ENCODE data around the gene ITGB7.

DNA sequence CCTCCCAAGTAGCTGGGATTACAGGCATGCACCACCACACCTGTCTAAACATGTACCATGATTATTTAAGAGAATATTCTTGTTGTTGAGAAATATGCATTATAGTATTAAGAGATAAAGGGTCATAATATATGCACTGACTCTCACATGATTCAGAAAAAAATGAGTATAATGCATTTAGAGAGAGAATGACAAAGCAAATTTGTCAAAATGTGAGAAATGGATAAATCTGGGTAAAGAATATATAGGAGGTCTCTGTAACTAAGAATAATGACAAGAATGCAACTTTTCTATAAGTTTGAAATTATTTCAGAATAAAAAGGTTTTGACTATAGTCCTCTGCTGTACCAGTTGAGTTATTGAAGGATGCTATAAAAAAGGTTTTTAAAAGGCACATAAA is 54.7 kb downstream of the ITGB7 start:
- TF ChIP-seq, protein P1, sequence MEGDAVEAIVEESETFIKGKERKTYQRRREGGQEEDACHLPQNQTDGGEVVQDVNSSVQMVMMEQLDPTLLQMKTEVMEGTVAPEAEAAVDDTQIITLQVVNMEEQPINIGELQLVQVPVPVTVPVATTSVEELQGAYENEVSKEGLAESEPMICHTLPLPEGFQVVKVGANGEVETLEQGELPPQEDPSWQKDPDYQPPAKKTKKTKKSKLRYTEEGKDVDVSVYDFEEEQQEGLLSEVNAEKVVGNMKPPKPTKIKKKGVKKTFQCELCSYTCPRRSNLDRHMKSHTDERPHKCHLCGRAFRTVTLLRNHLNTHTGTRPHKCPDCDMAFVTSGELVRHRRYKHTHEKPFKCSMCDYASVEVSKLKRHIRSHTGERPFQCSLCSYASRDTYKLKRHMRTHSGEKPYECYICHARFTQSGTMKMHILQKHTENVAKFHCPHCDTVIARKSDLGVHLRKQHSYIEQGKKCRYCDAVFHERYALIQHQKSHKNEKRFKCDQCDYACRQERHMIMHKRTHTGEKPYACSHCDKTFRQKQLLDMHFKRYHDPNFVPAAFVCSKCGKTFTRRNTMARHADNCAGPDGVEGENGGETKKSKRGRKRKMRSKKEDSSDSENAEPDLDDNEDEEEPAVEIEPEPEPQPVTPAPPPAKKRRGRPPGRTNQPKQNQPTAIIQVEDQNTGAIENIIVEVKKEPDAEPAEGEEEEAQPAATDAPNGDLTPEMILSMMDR (IDR thresholded peaks at IDR 0.05 in 8 of 11, conservative IDR thresholded peaks at IDR 0.05 in 3 of 11): no peak
- TF ChIP-seq POLR2A (IDR thresholded peaks at IDR 0.05): no peak
